Non-pigmented ciliary epithelial cell (primary cell): Measurements from ENCODE around the gene THSD7B.
"Not testable (repeated sequence)": the region's sequence is repeated elsewhere in the genome, so short reads cannot be mapped to it uniquely, and the experiment has no call there.

ENCODE experiments used
- DNase-seq: peaks from one replicate; pipeline ENCODE4 v3.0.0-alpha.2; 2010; ENCODE audit warnings: low read depth

The THSD7B gene

GRCh38 chr2:137049518-137049917 is 284.2 kb downstream of the THSD7B start:
- DNase-seq: no peak

GRCh38 chr2:137050949-137051348 is 285.6 kb downstream of the THSD7B start:
- DNase-seq: no peak

DNA sequence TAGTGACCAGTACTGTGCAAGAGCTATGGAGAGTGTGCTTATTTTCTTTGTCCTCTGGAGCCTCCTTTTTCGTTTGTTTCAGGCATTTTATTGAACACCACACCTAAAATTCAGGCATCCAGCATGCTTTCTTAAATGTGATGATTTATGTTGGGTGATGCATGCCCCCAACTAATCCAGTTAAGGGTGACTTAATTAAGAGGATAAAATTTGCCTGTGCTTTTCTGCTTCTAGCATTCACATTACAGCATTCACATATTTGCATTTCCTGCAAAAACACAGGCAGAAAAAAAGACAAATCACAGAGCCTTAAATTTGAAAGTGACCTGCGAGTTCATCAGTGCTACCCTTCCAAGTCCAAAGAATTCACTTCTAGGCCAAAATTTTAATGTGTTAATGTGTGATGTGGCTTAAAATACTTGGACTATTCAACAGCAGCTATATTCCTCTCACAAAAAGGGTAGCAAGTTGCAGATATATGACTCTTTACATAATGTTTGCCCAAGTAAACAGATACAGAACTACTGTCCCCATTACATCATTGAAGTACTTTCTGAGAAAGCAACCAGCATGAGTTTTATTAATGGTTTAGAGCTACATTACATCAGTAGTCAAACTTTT is 286.5 kb downstream of the THSD7B start:
- DNase-seq: no peak

DNA sequence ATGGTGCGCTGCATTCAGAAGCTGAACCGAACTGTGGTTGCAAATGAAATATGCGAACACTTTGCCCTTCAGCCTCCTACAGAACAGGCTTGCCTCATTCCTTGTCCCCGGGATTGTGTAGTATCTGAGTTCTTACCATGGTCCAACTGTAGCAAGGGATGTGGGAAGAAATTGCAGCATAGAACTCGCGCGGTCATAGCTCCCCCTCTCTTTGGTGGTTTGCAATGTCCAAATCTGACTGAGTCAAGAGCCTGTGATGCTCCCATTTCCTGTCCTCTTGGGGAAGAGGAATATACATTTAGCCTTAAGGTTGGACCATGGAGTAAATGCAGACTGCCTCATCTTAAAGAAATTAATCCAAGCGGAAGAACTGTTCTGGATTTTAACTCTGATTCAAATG is 291.4 kb downstream of the THSD7B start:
- no peak for DNase-seq

GRCh38 chr2:137076111-137076765 is 310.9 kb downstream of the THSD7B start:
- DNase-seq: not testable (repeated sequence)

DNA sequence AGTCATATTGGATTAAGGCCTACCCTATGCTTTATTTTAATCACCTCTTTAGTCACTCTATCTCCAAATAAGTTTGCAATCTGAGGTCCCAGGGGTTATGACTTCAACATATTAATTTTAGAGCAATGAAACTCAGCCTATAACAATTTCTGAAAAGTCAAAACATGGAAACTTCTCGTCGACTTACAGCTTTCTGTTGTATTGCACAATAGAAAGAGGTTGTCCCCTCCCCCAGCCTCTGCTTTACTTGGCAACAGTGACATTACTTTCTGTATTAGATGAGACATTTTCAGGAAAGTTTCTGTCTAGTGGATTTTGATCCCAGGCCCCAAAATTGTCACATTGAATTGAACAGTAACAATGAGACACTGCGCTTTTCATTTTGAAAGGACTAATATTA is 326.4 kb downstream of the THSD7B start:
- DNase-seq: no peak

GRCh38 chr2:137093116-137093515 is 327.8 kb downstream of the THSD7B start:
- DNase-seq: no peak

GRCh38 chr2:137096187-137096586 is 330.8 kb downstream of the THSD7B start:
- no peak for DNase-seq

DNA sequence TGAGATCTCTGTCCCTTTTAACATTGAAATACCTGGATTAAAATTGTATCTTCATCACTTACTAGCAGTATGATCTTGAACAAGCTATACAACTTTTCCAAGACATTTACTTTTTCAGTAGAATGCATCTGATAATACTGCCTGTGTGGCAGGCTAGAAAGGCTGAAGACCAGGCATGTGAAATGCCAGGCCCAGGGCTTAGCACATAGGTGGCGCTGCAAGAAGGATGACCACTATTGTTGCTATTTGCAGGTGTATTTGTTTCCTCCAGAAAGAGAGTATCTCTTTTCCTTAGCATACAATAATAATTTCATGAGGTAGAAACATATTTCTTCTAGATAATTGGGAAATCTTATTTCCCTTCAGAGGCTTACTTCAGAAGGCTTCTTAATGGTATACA is 331.3 kb downstream of the THSD7B start:
- no peak for DNase-seq

DNA sequence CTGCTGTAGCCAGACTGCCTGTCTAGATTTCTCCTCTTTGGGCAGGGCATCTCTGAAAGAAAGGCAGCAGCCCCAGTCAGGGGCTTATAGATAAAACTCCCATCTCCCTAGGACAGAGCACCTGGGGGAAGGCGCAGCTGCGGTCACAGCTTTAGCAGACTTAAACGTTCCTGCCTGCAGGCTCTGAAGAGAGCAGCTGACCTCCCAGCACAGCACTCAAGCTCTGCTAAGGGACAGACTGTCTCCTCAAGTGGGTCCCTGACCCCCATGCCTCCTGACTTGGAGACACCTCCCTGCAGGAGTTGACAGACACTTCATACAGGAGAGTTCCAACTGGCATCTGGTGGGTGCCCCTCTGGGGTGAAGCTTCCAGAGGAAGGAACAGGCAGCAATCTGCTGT is 336.5 kb downstream of the THSD7B start:
- DNase-seq: not testable (repeated sequence)

DNA sequence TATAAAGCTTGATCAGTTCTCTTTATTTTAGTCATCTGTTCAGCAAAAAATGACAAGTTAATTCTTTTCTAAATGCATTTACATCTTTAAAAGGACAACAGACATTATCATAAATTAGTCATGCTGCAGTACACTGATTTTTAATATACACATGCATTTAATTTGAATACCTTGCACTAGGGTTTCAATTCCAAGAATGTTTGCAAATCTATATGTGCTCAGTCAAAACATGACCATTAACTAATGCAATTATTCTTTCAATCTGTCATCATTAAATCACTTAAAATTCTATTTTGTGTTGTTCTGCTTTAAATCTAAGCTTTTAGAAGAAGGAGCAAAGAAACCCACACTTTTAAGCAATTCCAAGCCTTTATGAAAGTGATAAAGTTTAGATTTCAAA is 342.6 kb downstream of the THSD7B start:
- no peak for DNase-seq

GRCh38 chr2:137111896-137112295 is 346.6 kb downstream of the THSD7B start:
- no peak for DNase-seq

DNA sequence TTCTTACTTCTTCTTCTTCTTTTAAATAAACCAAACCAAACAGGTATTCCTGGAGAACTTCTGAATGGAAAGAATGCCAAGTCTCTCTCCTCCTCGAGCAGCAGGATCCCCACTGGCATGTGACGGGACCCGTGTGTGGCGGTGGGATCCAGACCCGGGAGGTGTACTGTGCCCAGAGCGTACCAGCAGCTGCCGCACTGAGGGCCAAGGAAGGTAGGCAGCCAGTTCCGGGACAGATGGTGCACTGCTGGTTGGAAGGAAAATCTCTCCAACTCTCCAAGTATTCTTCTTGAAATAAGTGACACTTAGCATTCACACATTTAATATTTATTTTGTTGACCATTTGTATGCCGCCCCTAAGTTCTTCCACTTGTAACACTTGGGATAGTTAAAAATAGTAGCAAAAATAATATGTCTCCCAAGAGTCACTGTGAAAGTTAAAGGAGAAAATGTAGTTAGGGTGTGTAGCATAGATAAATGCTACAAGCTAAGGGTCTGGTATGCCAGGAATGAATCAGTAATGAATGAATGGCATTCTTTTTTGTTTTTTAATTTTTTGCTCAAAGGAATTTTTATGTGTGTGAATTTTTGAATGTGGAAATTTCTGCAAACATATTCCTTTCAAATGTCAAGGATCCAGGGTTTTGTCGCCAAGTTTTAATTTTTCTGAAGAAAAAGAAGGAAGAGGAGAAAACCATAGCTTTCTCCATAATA is 349.9 kb downstream of the THSD7B start:
- DNase-seq: no peak

GRCh38 chr2:137115795-137116089 is 350.4 kb downstream of the THSD7B start:
- no peak for DNase-seq

DNA sequence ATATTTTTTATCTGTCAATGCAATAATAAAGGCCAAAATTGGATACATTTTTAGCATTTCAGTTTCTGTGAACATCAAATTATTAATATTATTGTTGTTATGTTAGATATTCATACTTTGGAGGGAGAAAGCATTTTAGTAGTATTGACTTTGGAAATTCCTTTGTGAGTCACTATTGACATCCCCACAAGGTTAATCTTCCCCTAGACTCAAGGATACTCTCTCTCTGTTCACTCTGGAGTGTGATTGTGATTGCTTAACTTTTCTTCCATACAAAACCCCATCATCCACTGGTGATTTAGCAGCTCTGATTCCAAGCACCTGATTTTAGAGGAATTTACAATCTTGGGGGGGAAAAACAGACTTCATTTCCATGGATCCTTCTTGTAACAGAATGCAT is 352.0 kb downstream of the THSD7B start:
- no peak for DNase-seq

- DNase-seq: no peak
Measured at GRCh38 chr2:137118140-137118539, 352.8 kb downstream of the THSD7B start.

DNA sequence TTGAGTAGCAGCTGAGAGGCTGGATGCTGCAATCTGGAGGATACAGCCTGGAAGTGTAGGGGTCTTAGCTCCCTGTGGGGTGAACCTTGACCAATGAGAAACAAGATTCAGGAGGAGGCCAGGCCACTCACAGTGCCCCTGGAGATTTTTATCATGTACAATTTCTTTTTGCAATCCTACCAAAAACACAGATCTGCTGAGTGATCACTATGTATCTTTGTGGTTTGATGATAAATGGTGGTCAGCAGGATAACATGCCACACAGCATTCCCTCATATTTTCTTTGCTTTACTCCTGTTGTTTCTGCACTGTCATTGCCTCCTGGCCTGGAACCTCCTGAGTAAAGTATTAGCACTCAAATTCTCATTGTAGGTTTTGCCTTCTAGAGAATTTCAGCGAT is 357.9 kb downstream of the THSD7B start:
- peak; percentile 36 for DNase-seq

DNA sequence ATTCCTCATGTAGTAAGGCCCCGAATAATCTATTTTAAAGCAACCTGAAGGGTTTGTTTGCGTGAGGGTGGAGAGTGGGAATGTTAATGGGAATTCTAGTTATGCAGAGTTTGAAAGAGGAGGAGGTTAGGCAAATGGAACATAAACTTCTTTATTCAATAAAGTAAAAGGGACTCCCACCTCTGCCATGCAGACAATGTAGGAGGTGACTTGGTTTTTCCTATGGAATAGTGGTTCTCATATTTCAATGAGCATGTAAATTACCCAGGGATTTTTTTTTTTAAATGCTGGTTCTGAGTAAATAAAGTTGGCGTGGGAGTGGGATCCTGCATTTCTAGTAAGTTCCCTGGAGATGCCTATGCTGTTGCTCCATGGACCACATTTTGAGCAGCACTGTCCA is 367.9 kb downstream of the THSD7B start:
- no peak for DNase-seq

GRCh38 chr2:137138263-137138662 is 372.9 kb downstream of the THSD7B start:
- no peak for DNase-seq

DNA sequence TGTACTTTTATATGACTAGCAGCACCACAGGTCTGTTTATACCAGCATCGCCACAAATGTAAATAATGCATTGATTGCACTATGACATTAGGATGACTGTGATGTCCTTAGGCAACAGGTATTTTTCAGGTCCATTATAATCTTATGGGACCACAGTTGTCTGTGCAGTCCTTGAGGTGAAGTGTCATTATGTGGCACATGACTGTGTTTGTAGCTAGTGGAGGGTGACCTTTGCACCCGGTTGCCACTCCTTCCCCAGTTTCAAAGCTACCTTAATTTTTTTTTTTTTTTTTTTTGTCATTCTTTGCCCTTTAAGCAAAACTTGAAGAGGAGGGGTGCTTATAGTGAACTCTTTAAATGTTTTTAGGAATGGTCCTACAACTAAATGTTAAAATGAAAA is 386.4 kb downstream of the THSD7B start:
- DNase-seq: no peak

DNA sequence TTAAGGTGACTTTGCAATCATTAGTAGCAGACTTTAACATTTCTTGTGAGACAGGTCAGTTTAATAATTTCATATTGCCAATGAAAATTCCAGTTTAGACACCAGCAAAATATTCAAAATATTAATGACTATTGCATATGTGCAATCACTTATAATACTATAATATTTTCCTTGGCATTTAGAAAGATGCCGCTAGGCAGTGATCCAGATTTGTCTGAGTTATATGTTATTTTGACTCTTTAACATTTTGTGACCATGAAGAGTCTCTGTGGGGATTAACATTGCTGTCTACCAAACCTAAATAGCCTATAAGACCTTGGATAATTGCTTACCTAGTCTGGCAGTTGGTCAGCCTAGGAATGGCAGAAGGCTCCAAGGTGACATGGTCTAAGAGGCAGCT is 389.6 kb downstream of the THSD7B start:
- DNase-seq: no peak

DNA sequence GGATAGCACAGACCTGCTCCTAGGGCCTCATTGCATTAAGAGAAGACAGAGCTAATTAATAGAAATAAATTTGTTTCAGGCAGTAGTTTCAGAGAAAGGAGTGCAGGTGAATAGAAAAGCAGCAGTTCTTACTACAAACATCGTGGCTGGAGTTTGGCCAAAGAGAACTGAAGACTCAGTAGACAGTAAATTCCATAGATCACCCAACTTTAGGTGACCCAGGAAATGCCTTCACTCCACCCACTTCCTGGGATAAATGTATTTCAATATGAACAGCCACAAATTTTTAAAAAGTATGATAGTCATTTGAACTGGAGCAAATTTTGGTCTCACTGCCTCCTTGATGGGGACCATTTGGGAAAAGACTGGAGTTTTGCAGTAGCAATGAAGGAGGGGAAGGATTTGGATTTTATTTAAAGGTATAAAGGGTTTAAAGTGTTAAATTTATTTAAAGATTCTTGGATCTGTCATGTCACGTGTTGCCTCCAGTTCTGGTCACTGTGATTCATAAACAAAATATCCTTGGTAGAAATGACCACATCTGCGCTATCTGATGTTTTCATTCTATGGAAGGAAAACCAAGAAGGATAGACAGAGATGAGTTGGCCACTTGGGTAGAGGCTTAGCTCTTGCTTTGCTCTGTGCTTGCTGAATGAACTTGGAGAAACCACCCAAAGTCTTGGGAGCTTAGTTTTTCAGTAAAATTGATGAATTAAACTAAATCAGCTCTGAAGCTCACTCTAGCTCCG is 390.2 kb downstream of the THSD7B start:
- DNase-seq: no peak

GRCh38 chr2:137156221-137156844 is 391.0 kb downstream of the THSD7B start:
- no peak for DNase-seq
